B cell (primary cell): ENCODE measurements around the gene HSD17B14. TPM values are rescaled to one million over a fixed set of nuclear protein-coding genes. Genes with fewer than 3 reads are reported as not detected.

Experiments
- ATAC-seq: fragments of 200-7000 bp; cut with Tn5 transposase; one replicate; pipeline ENCODE4 v1.10.0; 2021; ENCODE audit warnings: low read depth, mild to moderate bottlenecking, moderate number of reproducible peaks, moderate library complexity
- CTCF ChIA-PET: fragments of 350-600 bp; sonication (Branson Sonifier 250); formaldehyde crosslinking; loops from one replicate; lab custom pipeline; 2021; ENCODE audit warnings: antibody characterized with exemption, inconsistent platforms; lab: Charles Lee
- POLR2A ChIA-PET: fragments of 350-600 bp; sonication (Branson Sonifier 250); formaldehyde crosslinking; loops from one replicate; lab custom pipeline; 2021; ENCODE audit warnings: antibody characterized with exemption; lab: Charles Lee
- DNase-seq: peaks from one replicate; pipeline ENCODE4 v3.0.0; 2013
- H2AFZ ChIP-seq: 2 replicates; pipeline ENCODE4 v1.6.1; 2012; ENCODE audit warnings: mild to moderate bottlenecking, low read depth, low read length; ENCODE audit not compliant: insufficient read depth, poor library complexity, severe bottlenecking
- H3K27ac ChIP-seq, 2 donors: 1 replicate in 1 of 2; 2 replicates in 1 of 2; pipeline ENCODE4 v1.5.1; 2012 to 2013; ENCODE audit warnings: low read length in 2 of 2, mild to moderate bottlenecking in 2 of 2, moderate library complexity in 1 of 2
- H3K27me3 ChIP-seq, 4 experiments: fragments of 200-600 bp in 1 of 4; sonication (generic) in 1 of 4; replicated peaks in 1 of 4; 1 replicate in 2 of 4; 2 replicates in 2 of 4; pipeline versions ENCODE4 v1.6.1 to v1.7.0; 2013 to 2016; ENCODE audit warnings: low read length in 3 of 4, mild to moderate bottlenecking in 2 of 4, mixed read lengths in 1 of 4, moderate library complexity in 1 of 4; ENCODE audit not compliant: insufficient read depth in 4 of 4, control insufficient read depth in 3 of 4; ENCODE audit errors: control extremely low read depth in 1 of 4
- H3K36me3 ChIP-seq, 2 experiments: replicated peaks in 1 of 2; 1 replicate in 1 of 2; 2 replicates in 1 of 2; pipeline versions ENCODE4 v1.6.1 to v1.7.1; 2013; ENCODE audit warnings: low read length in 1 of 2; ENCODE audit not compliant: insufficient read depth in 2 of 2, control insufficient read depth in 1 of 2; ENCODE audit errors: control extremely low read depth in 1 of 2, extremely low read depth in 1 of 2
- H3K4me1 ChIP-seq, 2 donors: fragments of 200-600 bp in 1 of 2; sonication (generic) in 1 of 2; 1 replicate in 1 of 2; 2 replicates in 1 of 2; pipeline versions ENCODE4 v1.5.1 to v1.6.1; 2013 to 2017; ENCODE audit warnings: low read length in 2 of 2; ENCODE audit not compliant: control insufficient read depth in 2 of 2, insufficient read depth in 2 of 2
- H3K4me2 ChIP-seq: replicated peaks from 2 replicates; pipeline ENCODE3; 2012; ENCODE audit warnings: mild to moderate bottlenecking, low read depth, low read length; ENCODE audit not compliant: poor library complexity, severe bottlenecking
- H3K4me3 ChIP-seq, 5 experiments: fragments of 200-600 bp in 1 of 5; sonication (generic) in 1 of 5; 1 replicate in 3 of 5; 2 replicates in 2 of 5; pipeline versions ENCODE4 v1.5.1 to v1.7.0; 2011 to 2016; ENCODE audit warnings: low read length in 4 of 5, mild to moderate bottlenecking in 4 of 5, low read depth in 2 of 5, control low read depth in 1 of 5, moderate library complexity in 1 of 5; ENCODE audit not compliant: insufficient read depth in 1 of 5; ENCODE audit errors: control extremely low read depth in 1 of 5, extremely low read depth in 1 of 5
- H3K79me2 ChIP-seq: fragments of 200-600 bp; sonication (generic); one replicate; pipeline ENCODE4 v1.6.0; 2016; ENCODE audit warnings: low read length; ENCODE audit not compliant: control insufficient read depth, insufficient read depth
- H3K9ac ChIP-seq: fragments of 200-600 bp; sonication (generic); 2 replicates; pipeline ENCODE4 v1.6.1; 2017; ENCODE audit warnings: mild to moderate bottlenecking, low read length, moderate library complexity
- H3K9me3 ChIP-seq, 3 donors: one replicate each; pipeline versions ENCODE4 v1.6.1 to v1.7.1; 2013; ENCODE audit warnings: low read length in 2 of 3; ENCODE audit not compliant: control insufficient read depth in 2 of 3, insufficient read depth in 1 of 3; ENCODE audit errors: control extremely low read depth in 1 of 3
- H4K20me1 ChIP-seq: 2 replicates; pipeline ENCODE4 v1.6.0; 2012; ENCODE audit warnings: mild to moderate bottlenecking, low read length; ENCODE audit not compliant: insufficient read depth, control insufficient read depth, poor library complexity, severe bottlenecking
- H3K27ac Mint-ChIP-seq: one replicate; pipeline ENCODE4 v1.8.0; 2021; ENCODE audit warnings: mixed read lengths
- H3K27me3 Mint-ChIP-seq: one replicate; pipeline ENCODE4 v1.8.0; 2021; ENCODE audit warnings: mixed read lengths
- H3K4me1 Mint-ChIP-seq: one replicate; pipeline ENCODE4 v1.8.0; 2021; ENCODE audit warnings: mixed read lengths
- H3K4me3 Mint-ChIP-seq: one replicate; pipeline ENCODE4 v1.8.0; 2021; ENCODE audit warnings: mixed read lengths
- H3K9me3 Mint-ChIP-seq: one replicate; pipeline ENCODE4 v1.8.0; 2022; ENCODE audit warnings: mixed read lengths; ENCODE audit not compliant: insufficient read depth
- CTCF ChIP-seq: fragments of 200-600 bp; IDR thresholded peaks from one replicate; pipeline ENCODE4 v1.8.0; 2022; ENCODE audit warnings: antibody characterized with exemption, mild to moderate bottlenecking
- EZH2 ChIP-seq: IDR thresholded peaks from 2 replicates; pipeline ENCODE4 v1.6.1; 2012; ENCODE audit warnings: borderline replicate concordance, low read depth, mild to moderate bottlenecking, moderate library complexity, low read length; ENCODE audit not compliant: insufficient read depth, poor library complexity, severe bottlenecking
- WGBS: methylation state at CpG from one replicate; pipeline ENCODE4 v1.1.5; 2013; ENCODE audit warnings: missing lambda C conversion rate; ENCODE audit not compliant: insufficient coverage; 5-methylcytosine and 5-hydroxymethylcytosine counted together
- intact Hi-C: fragments of 100-400 bp; cut with micrococcal nuclease; formaldehyde crosslinking; loops from one replicate; pipeline ENCODE4 v1.10.0; 2022
- polyA plus RNA-seq: library from polyadenylated mRNA; depleted of rRNA; stranded (reverse); fragments of >200 nt; gene quantifications from 2 replicates; pipeline ENCODE4 v1.2.3, GENCODE V29; 2012
- total RNA-seq, 2 donors: library from RNA; stranded (reverse); fragments of 120-200 nt in 1 of 2; gene quantifications; 1 replicate in 1 of 2; 2 replicates in 1 of 2; pipeline versions ENCODE4 v1.2.3 to v1.2.4, GENCODE V29; 2013 to 2022

HSD17B14 gene
- total and polyA plus RNA-seq, 2 donors (not counting 1 experiment from before 2014, with no cell fraction given): 2.5 to 2.9 TPM

- no peak overlapping the region for H2AFZ ChIP-seq
- no peak for TF ChIP-seq EZH2
- no peak for TF ChIP-seq CTCF
- peak; percentile 48 for DNase-seq
- ATAC-seq: no peak
- peaks cover 26 to 54% of the 10 kb centered on the region in 2 donors for H3K4me1 ChIP-seq
- CTCF ChIA-PET: interaction anchor here (1.0 to 7.5 kb wide), 2 partner anchors 90 to 93 kb away, joined by 3 to 30 read pairs; no protein-coding TSS in a partner anchor
- POLR2A ChIA-PET: interaction anchor here (0.6 kb wide), 1 partner anchor 63 kb away, joined by 4 read pairs; no protein-coding TSS in a partner anchor
- H3K36me3 ChIP-seq: peaks cover 0 to 41% of the 10 kb centered on the region in 2 experiments
- H3K27me3 Mint-ChIP-seq: no peaks in the 10 kb centered on the region
- peaks cover 38% of the 10 kb centered on the region for H4K20me1 ChIP-seq
- no peaks in the 10 kb centered on the region for H3K27me3 ChIP-seq
- no peak overlapping the region for H3K27ac ChIP-seq
- H3K4me3 Mint-ChIP-seq: no peak overlapping the region
- peaks cover 0 to 3% (median 0%) of the 10 kb centered on the region in 3 donors for H3K9me3 ChIP-seq
- H3K9me3 Mint-ChIP-seq: no peaks in the 10 kb centered on the region
- WGBS: 91% methylated on average over 6 of the region's 11 CpGs
- peak overlapping the region; percentile 61 for H3K27ac Mint-ChIP-seq
- H3K9ac ChIP-seq: no peak overlapping the region
- intact Hi-C loops: no loop called here
- H3K4me2 ChIP-seq: no peak overlapping the region
- H3K4me3 ChIP-seq: no peak overlapping the region
- H3K4me1 Mint-ChIP-seq: peaks cover 44% of the 10 kb centered on the region
- peaks cover 41% of the 10 kb centered on the region for H3K79me2 ChIP-seq
Observed at GRCh38 chr19:48878196-48879024, 42.1 kb upstream of the HSD17B14 start.

GRCh38 chr19:48877855-48878195 lies 41.5 kb upstream of the HSD17B14 start:
- no peaks in the 10 kb centered on the region for H3K27me3 ChIP-seq
- peaks cover 0 to 45% of the 10 kb centered on the region in 2 experiments for H3K36me3 ChIP-seq
- DNase-seq: peak; percentile 42
- Mint-ChIP-seq H3K9me3 (no peaks in the 10 kb centered on the region), H3K4me1 (peaks cover 49% of the 10 kb centered on the region), H3K27me3 (no peaks in the 10 kb centered on the region), H3K4me3 (no peak overlapping the region), H3K27ac (peak overlapping the region; percentile 61)
- H2AFZ ChIP-seq: no peak overlapping the region
- H4K20me1 ChIP-seq: peaks cover 43% of the 10 kb centered on the region
- WGBS: 97% methylated on average over 5 of the region's 6 CpGs
- intact Hi-C loops: no loop called here
- no peak overlapping the region for H3K9ac ChIP-seq
- H3K4me1 ChIP-seq: peaks cover 30 to 59% of the 10 kb centered on the region in 2 donors
- no peak for ATAC-seq
- TF ChIP-seq CTCF: no peak
- TF ChIP-seq EZH2: no peak
- ChIA-PET POLR2A (no interaction called here), CTCF (interaction anchor here (1.0 to 7.5 kb wide), 3 partner anchors 42 to 93 kb away, joined by 3 to 30 read pairs (median 3); partner anchors contain the start of gene HSD17B14)
- H3K27ac ChIP-seq: no peak overlapping the region
- H3K4me2 ChIP-seq: no peak overlapping the region
- peaks cover 0 to 3% (median 0%) of the 10 kb centered on the region in 3 donors for H3K9me3 ChIP-seq
- peaks cover 47% of the 10 kb centered on the region for H3K79me2 ChIP-seq
- H3K4me3 ChIP-seq: no peak overlapping the region
